GM23338 (cell line): ENCODE results near the gene MROH2A.

ENCODE experiments used
- CREB1 ChIP-seq: fragments of 250-450 bp; sonication (Bioruptor Pico); IDR thresholded peaks from 2 replicates; pipeline ENCODE4 v1.5.0; 2020; ENCODE audit warnings: low read depth, mild to moderate bottlenecking, moderate library complexity
- CTCF ChIP-seq, 2 experiments: fragments of 200-600 bp in 1 of 2; sonication (generic) in 1 of 2; conservative IDR thresholded peaks; 2 replicates each; pipeline versions ENCODE4 v1.5.1 to v1.6.1; 2016 to 2017; ENCODE audit warnings: antibody characterized with exemption in 2 of 2, low read depth in 2 of 2, mild to moderate bottlenecking in 2 of 2, moderate library complexity in 1 of 2
- ETS1 ChIP-seq: IDR thresholded peaks from 2 replicates; pipeline ENCODE4 v1.6.1; 2016; ENCODE audit warnings: antibody characterized with exemption
- EZH2 ChIP-seq: fragments of 200-600 bp; sonication (generic); IDR thresholded peaks from one replicate; pipeline ENCODE4 v1.8.0; 2017; ENCODE audit warnings: antibody characterized with exemption, mild to moderate bottlenecking, low read depth; ENCODE audit not compliant: unreplicated experiment
- EZH2phosphoT487 ChIP-seq: fragments of 200-600 bp; sonication (generic); IDR thresholded peaks from one replicate; pipeline ENCODE4 v1.8.1; 2018; ENCODE audit warnings: antibody characterized with exemption; ENCODE audit not compliant: unreplicated experiment
- JUNB ChIP-seq: IDR thresholded peaks from one replicate; pipeline ENCODE4 v1.6.1; 2016; ENCODE audit warnings: antibody characterized with exemption; ENCODE audit not compliant: unreplicated experiment
- NANOG ChIP-seq: IDR thresholded peaks from 2 replicates; pipeline ENCODE4 v1.6.1; 2016; ENCODE audit warnings: antibody characterized with exemption, borderline replicate concordance
- POLR2AphosphoS5 ChIP-seq: IDR thresholded peaks from 2 replicates; pipeline ENCODE4 v1.6.1; 2016; ENCODE audit warnings: antibody characterized with exemption, low read depth
- REST ChIP-seq: IDR thresholded peaks from one replicate; pipeline ENCODE4 v1.6.1; 2018; ENCODE audit warnings: antibody characterized with exemption; ENCODE audit not compliant: unreplicated experiment
- STAT1 ChIP-seq: IDR thresholded peaks from one replicate; pipeline ENCODE4 v1.6.1; 2016; ENCODE audit warnings: antibody characterized with exemption; ENCODE audit not compliant: unreplicated experiment

GRCh38 chr2:233828546-233829192 lies 50.5 kb downstream of the MROH2A start:
- no peak for TF ChIP-seq CTCF (conservative IDR thresholded peaks at IDR 0.05; ENCODE audit: low read depth in 2 of 2)
- TF ChIP-seq EZH2: no peak
- no peak for TF ChIP-seq POLR2AphosphoS5
- no peak for TF ChIP-seq EZH2phosphoT487
- TF ChIP-seq JUNB: no peak
- TF ChIP-seq REST: no peak
- TF ChIP-seq CREB1 (CRISPR knock-in tag): no peak
- TF ChIP-seq STAT1: no peak
- TF ChIP-seq ETS1: no peak
- TF ChIP-seq NANOG: no peak
